GM18907 (cell line): ENCODE measurements around the gene WNT11.

Source experiments
- ATAC-seq: cut with Tn5 transposase; IDR thresholded peaks from one replicate; pipeline ENCODE4 v1.9.1; 2021; ENCODE audit warnings: mild to moderate bottlenecking, moderate library complexity; ENCODE audit not compliant: unreplicated experiment

WNT11 gene

DNA sequence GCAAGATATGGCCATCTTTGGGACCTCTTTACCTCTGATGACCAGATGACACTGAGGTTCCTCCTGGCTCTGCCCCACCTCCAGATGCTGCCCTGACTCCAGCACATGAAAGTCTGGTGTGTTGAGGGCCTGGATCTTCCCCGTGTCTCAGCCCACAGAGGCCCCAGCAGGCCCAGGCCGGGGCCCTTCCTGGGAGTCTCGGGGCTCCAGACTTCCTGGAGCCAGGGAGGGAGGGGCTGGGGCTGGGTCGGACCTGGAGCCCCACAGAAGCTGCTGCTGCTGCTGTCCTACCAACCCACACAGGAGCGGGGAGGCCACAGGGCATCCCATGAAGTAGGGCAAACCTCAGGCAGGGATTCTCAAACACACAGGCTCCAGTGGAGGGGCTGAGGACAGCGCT is 32.2 kb upstream of the WNT11 start:
- no peak for ATAC-seq

DNA sequence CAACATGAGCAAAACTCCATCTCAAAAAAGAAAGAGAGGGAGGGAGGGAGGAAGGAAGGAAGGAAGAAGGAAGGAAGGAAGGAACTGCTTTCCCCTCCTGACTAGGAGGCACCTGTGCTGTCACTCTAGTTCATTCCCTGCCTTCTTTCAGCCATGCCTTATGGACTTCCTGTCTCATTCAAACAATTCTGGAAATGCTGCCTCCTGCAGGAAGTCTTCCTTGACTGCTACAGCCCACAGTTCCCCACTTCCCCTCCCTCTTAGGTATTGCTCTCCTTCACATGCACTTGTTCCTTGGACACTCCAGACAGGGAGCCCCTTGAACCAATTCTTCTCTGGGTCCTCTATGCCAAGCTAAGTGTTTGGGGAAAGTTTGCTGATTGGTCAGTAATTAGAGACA is 31.6 kb upstream of the WNT11 start:
- ATAC-seq = no peak

DNA sequence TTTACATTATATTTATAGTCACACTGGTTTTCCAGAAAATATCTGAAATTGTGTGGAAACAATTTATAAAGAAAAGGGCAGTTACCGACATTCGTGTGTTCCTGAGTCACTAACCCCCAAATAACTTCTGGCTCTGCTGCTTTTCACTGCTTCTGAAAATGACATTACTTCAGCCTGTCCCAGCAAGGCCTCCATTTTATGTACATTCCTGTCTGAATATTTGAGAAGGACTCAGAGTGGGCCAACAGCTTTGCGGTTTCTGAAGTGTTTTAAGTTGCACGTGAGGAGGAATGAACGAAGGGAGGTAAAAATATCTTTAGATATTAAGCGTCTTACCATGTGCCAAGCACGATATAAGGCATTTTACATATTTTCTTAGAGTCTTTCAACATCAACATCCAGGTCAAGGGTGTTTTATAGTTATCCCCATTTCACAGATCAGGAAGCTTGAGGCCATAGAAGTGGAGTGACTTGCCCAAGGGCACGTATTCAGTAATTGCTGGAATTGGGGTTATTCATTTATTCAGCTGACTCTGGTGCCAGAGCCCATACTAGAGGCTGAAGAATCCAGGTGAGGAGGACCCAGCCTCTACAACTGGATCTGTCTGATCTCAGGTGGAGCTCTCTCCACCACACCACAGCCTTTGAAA is 30.8 kb upstream of the WNT11 start:
- no peak for ATAC-seq

DNA sequence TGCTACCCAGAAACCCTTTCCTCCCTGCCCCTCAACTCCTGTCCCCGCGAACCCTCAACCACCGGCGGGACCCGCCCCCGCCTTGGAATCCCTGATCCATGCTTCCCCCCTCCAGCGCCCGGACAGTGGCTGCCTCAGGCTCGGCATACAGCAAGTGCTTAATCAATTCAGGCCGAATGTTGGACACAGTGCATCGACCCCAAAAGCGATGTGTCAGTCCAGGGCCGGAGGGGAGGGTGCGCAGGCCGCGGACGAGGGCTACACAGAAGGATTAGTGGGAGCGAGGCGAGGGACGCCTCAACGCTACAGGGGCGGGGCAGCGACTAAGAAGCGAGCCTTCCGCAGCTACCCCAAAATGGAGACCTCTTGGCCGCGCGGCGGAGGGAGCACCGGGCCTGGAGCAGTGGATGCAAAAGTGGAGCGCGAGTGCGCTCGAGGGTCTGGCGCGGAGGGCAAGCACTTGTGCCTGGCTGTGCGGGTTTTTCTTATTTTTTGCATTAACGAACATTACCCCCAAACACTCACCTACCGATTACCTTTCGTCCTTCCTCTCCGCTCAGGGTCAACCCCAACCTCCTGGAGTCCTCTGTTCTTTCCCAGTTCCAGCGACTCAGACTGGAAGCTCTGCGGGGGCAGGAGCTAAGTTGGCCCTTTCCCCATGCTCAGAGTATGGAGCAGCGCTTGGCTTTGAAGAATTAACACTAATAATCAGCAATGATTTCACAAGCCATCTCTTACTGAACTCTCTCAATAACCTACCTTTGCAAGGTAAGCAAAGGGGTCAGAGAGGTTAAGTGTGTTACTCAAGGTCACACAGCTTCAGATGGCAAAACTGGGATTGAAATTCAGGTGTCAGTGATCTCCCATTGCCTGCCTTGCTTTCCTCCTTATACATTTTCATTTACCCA is 30.0 kb upstream of the WNT11 start:
- peak; percentile 22 for ATAC-seq

DNA sequence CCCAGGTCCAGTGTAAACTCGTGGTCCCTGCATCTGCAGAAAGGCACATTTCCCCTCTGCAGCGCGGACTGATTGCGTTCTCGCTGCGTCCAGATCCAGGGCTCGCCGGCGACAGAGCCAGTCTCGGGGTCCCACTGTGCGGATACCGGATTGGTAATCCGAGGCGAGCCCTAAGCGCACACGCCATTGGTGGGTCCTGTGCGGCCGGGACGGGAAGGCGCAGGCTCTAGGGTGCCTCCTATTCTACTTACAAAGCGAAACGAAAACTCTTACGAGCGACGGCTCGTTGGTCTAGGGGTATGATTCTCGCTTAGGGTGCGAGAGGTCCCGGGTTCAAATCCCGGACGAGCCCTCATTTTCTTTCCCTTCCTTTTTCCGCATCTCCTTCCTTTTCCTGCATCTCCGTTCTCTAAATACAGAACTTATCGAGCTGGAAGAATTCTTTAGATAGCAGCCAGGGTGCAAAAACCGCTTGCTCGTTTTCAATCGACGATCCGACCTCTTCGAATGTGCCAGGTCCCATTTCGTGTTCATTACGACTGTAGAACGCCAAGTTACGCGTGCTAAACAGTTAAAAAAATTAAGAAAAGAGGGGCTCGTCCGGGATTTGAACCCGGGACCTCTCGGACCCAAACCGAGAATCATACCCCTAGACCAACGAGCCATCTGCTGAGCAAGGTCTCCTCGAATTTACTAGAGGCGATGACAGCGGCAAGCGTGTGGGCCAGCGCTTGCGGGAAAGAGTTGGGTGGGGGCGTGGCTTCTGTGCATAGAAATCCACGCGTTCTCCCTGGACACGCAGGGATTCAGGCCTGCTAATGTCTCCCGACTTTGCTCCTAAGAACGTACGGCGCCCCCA is 29.2 kb upstream of the WNT11 start:
- ATAC-seq = peak; percentile 71

DNA sequence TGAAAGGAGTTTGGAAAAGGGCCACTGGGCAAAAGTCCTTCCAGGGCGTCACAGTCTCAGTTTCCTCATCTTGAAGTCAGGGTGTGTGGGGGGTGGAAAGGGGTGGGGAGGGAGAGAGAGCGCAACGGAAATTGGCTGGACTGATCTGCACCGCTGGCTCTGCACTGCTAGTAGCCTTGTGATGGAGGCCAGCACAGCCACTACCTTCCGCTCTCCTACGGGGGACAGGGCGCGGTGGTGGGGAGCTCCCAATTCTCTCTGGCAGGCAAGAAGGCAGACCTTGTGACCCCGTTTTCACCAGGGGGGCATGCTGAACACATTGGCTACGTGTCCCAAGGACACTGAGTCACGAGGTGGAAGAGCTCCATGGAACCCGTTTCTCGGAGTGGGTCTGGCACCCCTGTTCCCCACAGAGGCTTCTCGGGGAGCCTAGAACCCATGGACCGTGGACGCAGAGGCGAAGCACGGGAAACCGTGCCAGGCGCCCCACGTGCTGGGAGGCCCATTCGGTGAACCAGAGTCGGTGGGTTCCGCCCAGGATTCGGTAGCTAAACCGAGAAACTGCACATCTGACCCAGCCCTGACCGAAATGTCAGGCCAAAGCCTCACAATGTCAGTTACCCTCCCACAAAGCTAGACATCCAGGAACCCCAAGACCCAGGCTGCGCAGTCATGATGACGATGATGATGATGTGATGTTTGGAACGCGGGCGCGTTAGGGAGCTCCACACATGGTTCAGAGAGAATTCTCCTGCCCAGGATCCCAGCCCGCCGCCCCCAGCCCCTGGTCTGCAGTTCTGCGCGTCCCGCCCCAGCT is 28.3 kb upstream of the WNT11 start:
- peak; percentile 15 for ATAC-seq

DNA sequence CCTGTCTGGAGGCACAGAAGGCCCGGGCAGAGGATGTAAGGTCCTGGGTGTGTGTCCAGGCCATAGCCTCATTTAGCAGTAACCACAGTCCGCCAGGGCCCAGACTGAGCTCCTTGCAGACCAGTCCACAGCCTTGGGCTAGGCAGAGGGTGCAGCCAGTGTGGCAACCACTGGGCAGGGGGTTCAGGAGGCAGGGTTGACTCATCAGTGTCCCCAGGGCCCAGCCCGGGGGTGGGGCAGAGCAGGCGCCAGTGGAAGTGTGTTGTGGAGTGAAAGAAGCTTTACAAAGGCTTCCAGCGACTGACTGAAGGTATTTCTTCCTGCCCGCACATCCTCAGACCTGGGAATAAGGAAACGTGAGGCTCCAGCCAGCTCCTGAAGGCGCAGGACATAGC is 27.7 kb upstream of the WNT11 start:
- ATAC-seq = no peak

DNA sequence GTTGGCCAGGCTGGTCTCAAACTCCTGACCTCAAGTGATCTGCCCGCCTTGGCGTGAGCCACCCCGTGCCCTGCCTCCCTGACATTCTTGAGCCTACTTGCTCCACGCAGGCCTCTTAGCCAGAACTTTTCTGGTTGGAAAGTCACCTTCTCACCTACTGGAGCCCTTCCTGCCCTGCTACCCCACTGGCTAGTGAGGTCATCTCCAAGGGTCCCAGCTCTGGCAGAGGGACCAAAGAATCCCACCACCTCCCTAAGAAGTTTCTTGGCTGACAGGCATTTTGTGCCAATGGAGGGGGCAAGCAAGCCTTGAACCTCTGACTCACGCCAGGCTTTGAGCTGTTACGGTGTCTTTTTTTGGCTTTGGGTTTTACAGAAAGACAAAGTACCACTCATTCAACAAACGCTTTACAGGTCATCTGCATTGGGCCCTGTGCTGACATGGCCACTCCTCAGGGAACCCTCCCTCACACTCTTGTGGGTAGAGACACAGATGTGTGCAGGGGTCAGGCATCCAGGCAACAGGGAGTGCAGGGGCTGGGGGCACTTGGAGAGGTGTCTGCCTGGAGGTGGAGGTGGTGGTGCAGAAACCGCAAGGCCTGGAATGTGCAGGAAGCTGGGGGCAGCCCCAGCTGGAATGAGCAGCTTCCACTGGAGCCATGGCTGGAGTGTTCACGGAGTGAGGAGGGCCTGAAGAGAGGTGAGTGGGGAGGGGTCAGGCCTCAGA is 27.1 kb upstream of the WNT11 start:
- no peak for ATAC-seq

DNA sequence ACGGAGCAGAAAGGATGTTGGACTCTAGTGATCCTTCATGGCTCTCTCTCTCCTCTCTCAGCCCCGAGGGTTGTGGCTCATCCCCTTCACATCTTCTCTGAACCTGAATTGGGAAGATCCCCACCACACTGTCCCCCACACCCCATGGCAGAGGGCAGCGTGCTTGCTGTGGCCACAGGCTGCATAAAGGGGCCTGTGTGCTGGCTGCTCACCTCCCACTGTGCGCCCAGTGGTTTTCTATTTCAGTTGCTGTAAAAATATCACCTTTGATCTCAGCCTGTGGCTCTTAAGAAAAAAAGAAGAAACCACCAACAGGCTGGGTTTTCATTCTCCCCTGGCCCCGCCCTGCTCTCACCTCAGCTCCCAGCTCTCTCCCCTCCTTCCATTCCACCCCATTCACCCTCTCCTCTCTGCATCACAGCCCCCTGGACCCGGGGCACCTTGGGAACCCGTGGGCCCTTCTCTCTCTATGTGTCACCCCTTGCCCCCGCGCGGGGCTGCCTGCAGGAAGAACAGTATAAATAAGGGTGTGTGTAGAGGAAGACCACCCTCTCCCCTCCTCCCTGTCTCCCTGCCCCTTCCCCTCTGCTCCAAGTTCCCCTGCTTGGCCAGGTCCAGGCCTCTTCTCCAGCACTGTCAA is 25.8 kb upstream of the WNT11 start:
- ATAC-seq = no peak

DNA sequence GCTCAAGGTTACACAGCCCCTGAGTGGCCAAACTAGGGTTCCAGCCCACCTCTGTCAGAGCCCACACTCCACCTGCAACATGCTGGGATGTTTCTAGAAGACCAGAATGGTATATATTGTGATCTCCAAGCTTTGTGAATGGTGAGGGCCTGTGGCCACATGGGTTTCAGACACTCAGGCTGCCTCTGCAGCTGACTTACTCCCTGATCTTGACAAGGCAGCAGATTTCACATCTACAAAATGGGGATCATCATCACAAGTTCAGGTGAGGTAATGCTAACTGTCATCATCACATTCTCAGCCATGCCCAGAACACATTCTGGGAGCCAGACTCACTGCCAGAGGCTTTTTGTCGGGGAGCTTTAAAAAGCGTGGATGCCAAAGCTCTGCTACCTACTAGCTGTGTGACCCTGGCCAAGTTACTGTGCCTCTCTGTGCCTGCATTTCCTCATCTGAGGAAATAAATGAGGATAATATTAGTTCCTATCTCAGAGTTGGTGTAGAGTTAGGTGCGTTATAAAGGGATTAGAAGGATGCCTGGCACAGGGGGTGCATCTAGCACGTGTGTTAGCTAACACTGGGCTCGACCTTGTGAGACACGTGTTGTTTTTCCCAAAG is 24.9 kb upstream of the WNT11 start:
- no peak for ATAC-seq

DNA sequence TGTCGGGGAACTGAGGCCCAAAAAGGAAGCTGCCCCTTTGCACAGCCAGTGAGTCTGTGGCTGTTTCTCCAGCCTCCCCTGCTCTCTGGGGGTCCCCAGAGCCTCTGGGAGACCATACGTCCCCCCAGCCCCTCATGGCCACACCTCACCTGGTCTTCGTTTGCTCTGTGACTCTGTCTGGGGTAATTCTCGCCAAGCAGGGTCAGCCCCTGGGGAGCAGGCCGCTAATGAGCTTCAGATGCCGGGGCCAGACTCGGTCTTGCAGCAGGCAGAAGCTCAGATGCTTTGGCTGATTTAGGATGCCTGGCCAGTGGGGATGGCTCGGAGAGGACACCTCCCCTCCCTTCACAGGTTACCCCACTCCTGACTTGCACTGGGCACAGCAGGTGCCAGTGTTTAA is 24.1 kb upstream of the WNT11 start:
- no peak for ATAC-seq

DNA sequence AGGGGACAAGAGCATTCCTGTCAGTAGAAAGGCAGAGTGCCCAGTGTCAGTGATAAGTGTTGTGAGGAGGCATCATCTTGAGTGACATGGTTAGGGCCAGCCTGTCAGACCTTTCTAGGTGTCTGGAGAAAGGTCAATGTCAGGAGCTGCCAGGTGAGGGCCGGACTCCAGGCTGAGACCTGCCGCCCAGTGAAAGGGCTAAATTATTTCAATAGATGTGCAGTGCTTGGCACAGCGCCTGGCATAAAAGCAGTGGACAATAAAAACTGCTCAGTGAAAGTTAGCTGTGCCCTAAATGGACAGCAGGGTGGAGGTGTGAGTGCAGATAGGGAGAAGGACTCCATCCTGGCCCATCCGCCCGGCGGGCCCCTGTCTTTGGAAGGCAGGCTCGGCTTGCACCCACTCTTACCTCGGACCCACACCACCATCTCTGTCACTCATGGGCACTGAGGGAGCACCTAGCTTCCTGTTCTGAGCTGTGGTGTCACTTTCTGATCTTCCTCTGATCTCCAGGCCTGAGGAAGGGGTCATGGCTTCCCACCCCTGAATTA is 23.5 kb upstream of the WNT11 start:
- no peak for ATAC-seq

DNA sequence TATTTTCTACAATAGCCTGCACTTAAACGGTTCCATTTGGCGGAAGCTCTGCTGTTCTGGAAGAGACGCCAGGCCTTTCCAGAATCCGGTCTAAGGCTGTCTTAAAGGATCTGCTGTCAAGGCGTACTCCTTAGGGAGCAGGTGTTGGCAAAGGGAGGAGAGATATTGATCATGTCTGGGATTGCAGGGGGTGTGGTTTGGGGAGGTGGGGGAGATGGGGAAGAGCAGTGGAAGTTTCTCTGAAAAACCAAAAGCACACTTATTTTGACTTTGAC is 22.5 kb upstream of the WNT11 start:
- ATAC-seq = no peak

DNA sequence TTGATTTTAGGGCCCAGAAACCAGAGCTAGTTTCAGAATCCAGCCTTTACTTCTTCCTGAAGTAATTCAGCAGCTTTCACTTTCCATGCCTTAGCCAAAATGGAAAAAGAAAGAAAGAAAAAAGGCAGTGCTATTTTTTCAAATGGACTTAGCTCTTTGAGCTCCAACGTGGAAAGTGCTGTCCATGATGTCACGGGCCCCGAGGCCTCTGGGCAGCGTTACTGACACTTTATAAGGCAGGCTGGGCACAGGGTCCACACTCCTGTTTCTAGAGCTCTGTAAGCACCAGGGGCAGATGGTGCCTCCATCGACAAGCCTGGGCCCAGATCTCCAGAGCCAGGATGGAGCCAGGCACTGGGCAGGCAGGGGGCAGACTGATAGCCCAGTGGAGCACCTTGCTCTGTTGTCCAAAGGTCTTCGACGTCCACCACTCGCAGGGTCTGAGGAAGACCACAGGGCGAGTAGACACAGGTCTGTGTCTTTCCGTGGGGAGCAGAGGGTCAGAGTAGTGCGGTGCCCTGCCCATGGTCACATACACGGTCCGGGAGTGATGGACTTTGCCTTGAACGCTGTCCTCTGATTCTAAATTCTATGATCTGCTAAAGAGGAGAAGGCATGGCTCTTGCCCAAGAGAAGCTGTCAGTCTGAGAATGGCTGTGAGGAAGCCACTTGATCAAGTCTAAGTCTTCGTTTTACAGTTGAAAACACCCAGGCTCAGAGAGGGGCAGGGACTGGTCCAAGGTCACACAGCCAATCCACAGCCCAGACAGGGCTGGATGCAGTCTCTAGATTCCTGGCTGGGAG is 22.0 kb upstream of the WNT11 start:
- ATAC-seq = no peak

DNA sequence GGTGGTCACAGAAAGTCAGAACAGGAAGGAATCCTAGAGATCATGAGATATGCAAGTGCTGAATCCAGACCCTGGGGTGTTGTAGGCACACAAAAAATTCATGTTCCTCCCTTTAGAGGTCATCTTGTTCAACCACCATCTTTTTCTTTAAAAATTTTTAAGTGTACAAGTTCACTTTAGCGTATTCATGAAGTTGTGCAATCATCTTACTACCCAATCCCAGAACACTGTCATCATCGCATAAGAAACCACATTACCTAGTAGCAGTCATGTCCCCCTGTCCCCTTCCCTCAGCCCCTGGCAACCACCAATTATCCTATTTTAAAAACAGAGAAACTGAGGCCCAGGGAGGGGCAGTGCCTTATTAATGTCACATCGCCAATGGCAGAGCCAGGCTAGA is 20.3 kb upstream of the WNT11 start:
- no peak for ATAC-seq

DNA sequence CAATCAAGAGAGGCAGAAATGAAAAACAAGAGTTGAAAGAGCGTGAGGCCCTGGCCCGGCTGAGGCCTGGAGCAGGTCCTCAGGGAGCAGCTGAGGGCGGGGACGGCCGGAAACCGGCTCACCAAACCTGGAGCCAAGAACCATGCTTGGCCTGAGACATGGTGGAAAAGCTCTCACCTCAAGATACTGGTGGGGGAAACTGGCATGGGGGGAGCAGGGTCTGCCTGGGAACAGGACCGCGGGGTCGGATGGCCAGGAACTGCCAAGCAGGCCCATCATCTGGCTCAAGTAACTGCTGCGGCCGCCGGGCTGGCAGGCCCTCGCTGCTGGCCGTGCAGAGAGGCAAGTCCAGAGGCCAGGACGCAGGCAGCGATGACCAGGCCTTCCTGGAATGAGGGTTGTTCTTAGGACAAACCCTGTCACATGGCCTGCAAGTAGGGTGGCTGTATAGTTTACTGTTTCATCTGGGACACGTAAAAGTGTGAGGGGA is 18.9 kb upstream of the WNT11 start:
- no peak for ATAC-seq

DNA sequence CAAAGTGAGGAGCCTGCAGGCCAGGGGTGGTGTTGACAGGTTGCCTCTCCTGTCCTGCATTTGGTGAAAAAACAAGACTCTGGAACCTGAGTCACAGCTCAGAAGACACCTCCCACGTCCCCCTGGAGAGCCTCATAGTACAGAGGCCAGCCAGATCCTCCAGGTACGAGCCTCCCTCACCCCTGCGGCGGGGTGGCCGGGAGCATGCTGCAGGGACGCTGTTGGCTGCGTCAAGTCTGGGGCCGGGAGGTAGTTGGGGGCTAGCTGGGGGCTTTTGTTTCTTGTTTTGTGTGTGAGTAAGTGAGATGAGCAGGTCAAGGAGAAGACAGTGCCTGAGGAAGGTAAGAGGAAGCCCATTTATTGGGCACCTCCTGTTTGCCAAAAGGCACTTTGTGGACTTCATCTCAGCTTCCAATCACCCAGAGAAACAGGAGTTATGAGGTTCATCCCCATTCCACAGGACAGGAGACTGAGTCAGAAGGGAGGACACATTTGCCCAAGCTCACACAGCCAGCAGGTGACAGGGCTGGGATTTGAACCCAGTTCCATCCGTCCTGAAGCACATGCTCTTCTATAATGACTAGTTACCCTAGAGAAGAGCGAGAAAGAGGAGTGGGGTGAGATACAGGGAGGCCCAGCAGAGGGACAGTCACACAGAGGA is 18.3 kb upstream of the WNT11 start:
- no peak for ATAC-seq

DNA sequence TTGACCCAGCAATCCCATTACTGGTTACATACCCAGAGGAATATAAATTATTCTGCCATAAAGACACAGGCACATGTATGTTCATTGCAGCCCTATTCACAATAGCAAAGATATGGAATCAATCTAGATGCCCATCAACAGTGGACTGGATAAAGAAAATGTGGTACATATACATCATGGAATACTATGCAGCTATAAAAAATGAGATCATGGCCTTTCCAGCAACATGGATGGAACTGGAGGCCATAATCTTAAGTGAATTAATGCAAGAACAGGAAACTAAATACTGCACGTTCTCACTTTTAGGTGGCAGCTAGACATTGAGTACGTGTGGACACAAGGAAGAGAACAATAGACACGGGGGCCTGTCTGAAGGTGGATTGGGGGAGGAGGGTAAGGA is 15.1 kb upstream of the WNT11 start:
- ATAC-seq = no peak
